Naive thymus-derived CD4-positive, alpha-beta T cell (primary cell): ENCODE measurements around the gene MRPL24. TPM values are rescaled to one million over a fixed set of nuclear protein-coding genes. Genes with fewer than 3 reads are reported as not detected.

Experiments used
- ATAC-seq: fragments of 150-1000 bp; cut with Tn5 transposase; 2 replicates; pipeline ENCODE4 v1.10.0; 2021; ENCODE audit warnings: mild to moderate bottlenecking, moderate library complexity
- CTCF ChIA-PET: fragments of 350-600 bp; sonication (Branson Sonifier 250); formaldehyde crosslinking; loops from one replicate; lab custom pipeline; 2021; ENCODE audit warnings: antibody characterized with exemption; lab: Charles Lee
- POLR2A ChIA-PET: fragments of 350-600 bp; sonication (Branson Sonifier 250); formaldehyde crosslinking; loops from one replicate; lab custom pipeline; 2021; ENCODE audit warnings: antibody characterized with exemption, inconsistent platforms; lab: Charles Lee
- DNase-seq, 9 donors: peaks; one replicate each; pipeline versions ENCODE4 v3.0.0 to v3.0.0-alpha.2; 2020 to 2022; ENCODE audit warnings: mixed read lengths in 1 of 9
- H3K27ac ChIP-seq: one replicate; pipeline ENCODE4 v1.7.0; 2013; ENCODE audit warnings: mild to moderate bottlenecking, low read depth, low read length, moderate library complexity
- H3K27me3 ChIP-seq, 2 donors: one replicate each; pipeline ENCODE4 v1.7.0; 2013; ENCODE audit warnings: low read length in 2 of 2, mild to moderate bottlenecking in 2 of 2, moderate library complexity in 2 of 2; ENCODE audit not compliant: control insufficient read depth in 2 of 2, insufficient read depth in 2 of 2
- H3K36me3 ChIP-seq, 3 experiments: 1 replicate in 2 of 3; 2 replicates in 1 of 3; pipeline ENCODE4 v1.7.0; 2013; ENCODE audit warnings: low read length in 3 of 3, mild to moderate bottlenecking in 3 of 3, moderate library complexity in 1 of 3; ENCODE audit not compliant: insufficient read depth in 3 of 3, control insufficient read depth in 2 of 3
- H3K4me1 ChIP-seq, 2 donors: one replicate each; pipeline ENCODE4 v1.7.0; 2013; ENCODE audit warnings: low read length in 2 of 2, mild to moderate bottlenecking in 2 of 2, moderate library complexity in 1 of 2; ENCODE audit not compliant: control insufficient read depth in 2 of 2, insufficient read depth in 2 of 2
- H3K4me3 ChIP-seq: 2 replicates; pipeline ENCODE4 v1.7.0; 2013; ENCODE audit warnings: mild to moderate bottlenecking, low read length
- H3K9me3 ChIP-seq, 3 experiments: 1 replicate in 2 of 3; 2 replicates in 1 of 3; pipeline ENCODE4 v1.7.0; 2013; ENCODE audit warnings: low read length in 3 of 3; ENCODE audit not compliant: control insufficient read depth in 2 of 3
- H3K27ac Mint-ChIP-seq, 9 donors: one replicate each; pipeline ENCODE4 v1.8.0; 2020 to 2022; ENCODE audit warnings: mixed read lengths in 9 of 9, mild to moderate bottlenecking in 8 of 9, moderate library complexity in 5 of 9, inconsistent platforms in 2 of 9
- H3K27me3 Mint-ChIP-seq, 5 donors: one replicate each; pipeline ENCODE4 v1.8.0; 2021 to 2022; ENCODE audit warnings: mixed read lengths in 5 of 5, mild to moderate bottlenecking in 1 of 5
- H3K36me3 Mint-ChIP-seq, 5 donors: one replicate each; pipeline ENCODE4 v1.8.0; 2020 to 2022; ENCODE audit warnings: mixed read lengths in 5 of 5, mild to moderate bottlenecking in 3 of 5, inconsistent platforms in 1 of 5
- H3K4me1 Mint-ChIP-seq, 7 donors: one replicate each; pipeline ENCODE4 v1.8.0; 2020 to 2022; ENCODE audit warnings: mixed read lengths in 7 of 7, mild to moderate bottlenecking in 3 of 7, inconsistent platforms in 1 of 7
- H3K4me3 Mint-ChIP-seq, 10 donors: one replicate each; pipeline ENCODE4 v1.8.0; 2020 to 2022; ENCODE audit warnings: mild to moderate bottlenecking in 10 of 10, mixed read lengths in 10 of 10, moderate library complexity in 6 of 10, inconsistent platforms in 2 of 10
- H3K9me3 Mint-ChIP-seq, 11 donors: one replicate each; pipeline ENCODE4 v1.8.0; 2020 to 2022; ENCODE audit warnings: mixed read lengths in 11 of 11, mild to moderate bottlenecking in 4 of 11, inconsistent platforms in 1 of 11, moderate library complexity in 1 of 11
- intact Hi-C, 2 donors: fragments of 100-400 bp; cut with micrococcal nuclease; formaldehyde crosslinking; loops; one replicate each; pipeline ENCODE4 v1.15.1; 2023
- polyA plus RNA-seq, 2 donors: library from polyadenylated mRNA; unstranded; fragments of 300-500 nt; fragmentation: Illumina TruSeq; gene quantifications; one replicate each; pipeline ENCODE4 v1.2.3, GENCODE V29; 2021
- total RNA-seq, 6 experiments: library from RNA in 5 of 6; stranded (reverse) in 5 of 6; gene quantifications; 1 replicate in 5 of 6; 2 replicates in 1 of 6; pipeline ENCODE4 v1.2.3 and lab custom pipeline; 2021 to 2026

MRPL24 gene
- total and polyA plus RNA-seq, 7 experiments from 2014 or later, result 19.1 to 98.0 (median 49.2) TPM

DNA sequence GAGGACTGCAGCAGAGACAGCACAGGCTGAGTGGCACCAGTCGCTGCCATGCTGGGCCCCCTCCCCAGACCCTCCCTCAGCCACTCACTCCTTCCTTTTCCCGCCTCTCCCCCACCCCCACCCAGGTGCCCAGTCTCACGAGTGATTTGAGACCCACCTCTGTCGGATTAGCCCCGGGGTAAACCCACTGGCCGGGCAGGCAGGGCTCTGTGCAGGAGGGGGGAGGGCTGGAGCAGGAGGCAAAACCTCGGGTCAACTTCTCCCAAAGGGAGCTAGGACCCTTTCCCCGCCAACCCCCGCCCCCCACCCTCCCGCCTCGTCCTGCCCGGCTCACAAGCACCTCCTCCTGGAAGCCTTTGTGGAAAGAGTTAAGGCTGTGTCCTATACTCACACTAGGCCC lies 3.5 kb upstream of the MRPL24 start:
- Mint-ChIP-seq H3K4me3 (no peak overlapping the region), H3K9me3 (peaks cover 0 to 1% (median 0%) of the 10 kb centered on the region in 11 donors), H3K27ac (peak overlapping the region in 5 of 9 donors; percentile 18 to 89 (median 51)), H3K36me3 (peaks cover 4 to 33% (median 18%) of the 10 kb centered on the region in 5 donors), H3K4me1 (peaks cover 47 to 72% (median 63%) of the 10 kb centered on the region in 7 donors), H3K27me3 (no peaks in the 10 kb centered on the region)
- H3K27me3 ChIP-seq, result no peaks in the 10 kb centered on the region
- ATAC-seq (no peak), DNase-seq (no peak)
- no peak overlapping the region for H3K27ac ChIP-seq
- CTCF ChIA-PET, result no interaction called here
- POLR2A ChIA-PET, result no interaction called here
- no peak overlapping the region for H3K4me3 ChIP-seq
- intact Hi-C loops, result loop anchor here (5.0 to 10.0 kb wide), 2 partner anchors 390 to 552 kb away; partner anchors contain the start of genes ETV3 (in 1 of the 2) and SLC25A44 (in 1 of the 2)
- peaks cover 0 to 34% (median 5%) of the 10 kb centered on the region in 3 experiments for H3K36me3 ChIP-seq
- H3K9me3 ChIP-seq, result no peaks in the 10 kb centered on the region
- H3K4me1 ChIP-seq, result peaks cover 43 to 48% of the 10 kb centered on the region in 2 donors

DNA sequence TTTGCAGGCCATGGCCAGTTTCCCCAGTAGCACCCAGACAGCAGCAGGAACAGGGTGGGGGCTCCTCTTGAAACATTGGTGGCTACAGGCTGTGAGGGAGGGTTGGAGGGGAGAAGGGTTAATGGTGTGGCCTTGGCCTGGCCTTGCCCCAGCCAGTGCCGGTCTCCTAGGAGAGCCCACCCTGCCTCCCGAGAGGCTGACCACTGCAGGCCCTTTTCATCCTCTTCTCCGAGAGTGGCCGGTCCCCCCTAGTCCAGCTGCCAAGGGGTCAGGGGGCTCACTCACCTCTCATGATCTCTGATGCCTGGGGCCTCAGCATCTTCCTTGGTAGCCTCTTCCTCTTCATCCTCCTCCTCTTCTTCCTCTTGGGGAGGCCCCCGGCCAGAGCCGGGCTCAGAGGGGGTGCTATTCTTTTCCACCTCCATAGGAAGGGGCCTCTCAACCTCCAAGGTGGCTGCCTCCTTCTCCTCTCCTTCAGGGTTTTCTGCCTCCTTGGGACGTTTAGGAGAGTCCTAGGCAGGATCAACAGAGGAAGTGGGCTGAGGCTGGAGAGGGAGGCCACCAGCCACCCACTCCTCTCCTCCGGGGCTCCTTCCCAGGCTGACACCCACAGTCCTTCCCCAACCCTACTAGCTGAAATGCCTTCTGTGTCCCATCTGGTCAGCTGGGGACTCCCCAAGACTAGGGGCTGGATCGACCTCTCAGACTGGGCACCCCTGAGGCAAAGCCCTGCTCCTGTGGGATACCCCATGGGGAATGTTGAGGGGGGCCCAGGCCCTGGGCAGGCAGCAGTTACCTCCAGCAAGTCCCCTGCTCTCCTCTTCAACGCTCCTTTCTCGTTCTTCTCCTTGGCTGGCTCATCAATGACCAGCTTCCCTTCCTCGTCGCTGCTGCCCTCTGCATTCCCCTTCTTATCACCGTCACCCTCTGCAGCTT lies 2.7 kb upstream of the MRPL24 start:
- H3K4me3 Mint-ChIP-seq, result no peak overlapping the region
- H3K36me3 Mint-ChIP-seq, result peaks cover 4 to 28% (median 18%) of the 10 kb centered on the region in 5 donors
- peaks cover 45 to 71% (median 61%) of the 10 kb centered on the region in 7 donors for H3K4me1 Mint-ChIP-seq
- H3K27me3 ChIP-seq, result no peaks in the 10 kb centered on the region
- no peak overlapping the region for H3K4me3 ChIP-seq
- H3K27ac Mint-ChIP-seq, result peak overlapping the region in 4 of 9 donors; percentile 42 to 84 (median 72)
- no peaks in the 10 kb centered on the region for H3K27me3 Mint-ChIP-seq
- H3K9me3 Mint-ChIP-seq, result peaks cover 0 to 1% (median 0%) of the 10 kb centered on the region in 11 donors
- DNase-seq, result no peak
- no peaks in the 10 kb centered on the region for H3K9me3 ChIP-seq
- no peak overlapping the region for H3K27ac ChIP-seq
- intact Hi-C loops, result loop anchor here (5.0 to 10.0 kb wide), 2 partner anchors 391 to 551 kb away; partner anchors contain the start of genes ETV3 (in 1 of the 2) and SLC25A44 (in 1 of the 2)
- peaks cover 38 to 41% of the 10 kb centered on the region in 2 donors for H3K4me1 ChIP-seq
- no peak for ATAC-seq
- CTCF ChIA-PET, result no interaction called here
- POLR2A ChIA-PET, result interaction anchor here (3.6 kb wide), 2 partner anchors 8 to 23 kb away, joined by 53 to 64 read pairs; partner anchors contain the start of genes HDGF and PRCC
- peaks cover 0 to 34% (median 5%) of the 10 kb centered on the region in 3 experiments for H3K36me3 ChIP-seq

DNA sequence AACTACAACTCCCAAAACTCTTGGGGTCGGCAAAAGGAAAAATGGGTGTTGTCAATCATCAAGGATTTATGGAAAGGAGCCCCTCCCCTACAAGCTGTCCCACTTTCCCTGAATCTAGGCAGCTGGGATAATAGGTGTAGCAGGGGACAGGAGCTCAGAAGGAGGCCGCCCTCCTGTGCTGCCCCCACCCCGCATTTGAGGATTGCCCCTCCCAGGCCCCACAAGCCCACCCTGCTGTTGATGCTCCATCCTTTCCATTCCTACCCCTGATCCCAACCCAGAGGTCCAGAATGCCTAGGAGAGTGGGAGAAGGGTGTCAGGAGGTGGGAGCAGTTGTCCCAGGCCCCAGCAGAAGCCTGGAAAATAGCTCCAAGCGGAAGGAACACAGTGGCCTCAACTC lies 1.9 kb upstream of the MRPL24 start:
- no peak overlapping the region for H3K27ac ChIP-seq
- H3K4me3 Mint-ChIP-seq, result no peak overlapping the region
- peaks cover 4 to 26% (median 18%) of the 10 kb centered on the region in 5 donors for H3K36me3 Mint-ChIP-seq
- H3K9me3 ChIP-seq, result no peaks in the 10 kb centered on the region
- no peaks in the 10 kb centered on the region for H3K27me3 ChIP-seq
- intact Hi-C loops, result loop anchor here (5.0 to 10.0 kb wide), 2 partner anchors 392 to 550 kb away; partner anchors contain the start of genes ETV3 (in 1 of the 2) and SLC25A44 (in 1 of the 2)
- H3K4me1 Mint-ChIP-seq, result peaks cover 39 to 66% (median 56%) of the 10 kb centered on the region in 7 donors
- H3K4me1 ChIP-seq, result peaks cover 30 to 33% of the 10 kb centered on the region in 2 donors
- H3K27me3 Mint-ChIP-seq, result no peaks in the 10 kb centered on the region
- DNase-seq, result no peak
- peak overlapping the region in 4 of 9 donors; percentile 69 to 99 (median 98) for H3K27ac Mint-ChIP-seq
- H3K9me3 Mint-ChIP-seq, result peaks cover 0 to 1% (median 0%) of the 10 kb centered on the region in 11 donors
- ChIA-PET CTCF (no interaction called here), POLR2A (interaction anchor here (3.6 to 4.6 kb wide), 3 partner anchors 9 to 24 kb away, joined by 53 to 77 read pairs (median 64); partner anchors contain the start of genes HDGF, ISG20L2, METTL25B and PRCC)
- ATAC-seq, result no peak
- peaks cover 0 to 41% (median 10%) of the 10 kb centered on the region in 3 experiments for H3K36me3 ChIP-seq
- H3K4me3 ChIP-seq, result no peak overlapping the region

DNA sequence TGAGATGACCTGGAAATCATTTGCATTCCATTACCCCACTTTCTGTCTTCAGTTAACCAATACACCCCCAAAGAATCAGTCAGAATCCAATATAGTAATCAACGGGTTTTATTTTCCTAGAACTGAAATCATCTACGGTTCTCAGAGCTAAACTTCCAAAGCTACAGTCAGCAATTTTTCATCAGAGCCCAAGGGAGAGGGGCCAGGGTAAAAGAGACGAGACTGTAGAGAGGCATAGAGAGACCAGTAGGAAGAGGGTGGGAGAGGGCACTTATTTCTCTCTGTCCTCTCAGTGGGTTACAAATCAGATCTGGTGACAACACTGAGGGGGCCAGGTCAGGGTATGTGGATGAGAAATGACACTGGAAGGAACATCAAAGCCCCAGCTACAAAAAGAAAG lies 1.1 kb upstream of the MRPL24 start:
- Histone ChIP-seq H3K27me3 (no peaks in the 10 kb centered on the region), H3K27ac (peak overlapping the region; percentile 90), H3K4me1 (peaks cover 24 to 27% of the 10 kb centered on the region in 2 donors), H3K9me3 (no peaks in the 10 kb centered on the region), H3K36me3 (peaks cover 0 to 49% (median 13%) of the 10 kb centered on the region in 3 experiments), H3K4me3 (no peak overlapping the region)
- peaks cover 4 to 30% (median 18%) of the 10 kb centered on the region in 5 donors for H3K36me3 Mint-ChIP-seq
- ChIA-PET CTCF (interaction anchor here (1.9 kb wide), 1 partner anchor 14 kb away, joined by 10 read pairs; the partner anchor contains the start of genes ISG20L2 and METTL25B), POLR2A (interaction anchor here (1.4 to 4.6 kb wide), 6 partner anchors 9 to 36 kb away, joined by 5 to 77 read pairs (median 30); partner anchors contain the start of genes CRABP2, HDGF, ISG20L2 and METTL25B)
- no peak for ATAC-seq
- H3K27ac Mint-ChIP-seq, result peak overlapping the region; percentile 86 to 99 (median 98)
- intact Hi-C loops, result loop anchor here (5.0 to 10.0 kb wide), 2 partner anchors 393 to 550 kb away; partner anchors contain the start of genes ETV3 (in 1 of the 2) and SLC25A44 (in 1 of the 2)
- H3K9me3 Mint-ChIP-seq, result peaks cover 0 to 1% (median 0%) of the 10 kb centered on the region in 11 donors
- H3K4me1 Mint-ChIP-seq, result peaks cover 33 to 59% (median 50%) of the 10 kb centered on the region in 7 donors
- no peaks in the 10 kb centered on the region for H3K27me3 Mint-ChIP-seq
- DNase-seq, result no peak
- H3K4me3 Mint-ChIP-seq, result peak overlapping the region; percentile 52 to 99 (median 96)

DNA sequence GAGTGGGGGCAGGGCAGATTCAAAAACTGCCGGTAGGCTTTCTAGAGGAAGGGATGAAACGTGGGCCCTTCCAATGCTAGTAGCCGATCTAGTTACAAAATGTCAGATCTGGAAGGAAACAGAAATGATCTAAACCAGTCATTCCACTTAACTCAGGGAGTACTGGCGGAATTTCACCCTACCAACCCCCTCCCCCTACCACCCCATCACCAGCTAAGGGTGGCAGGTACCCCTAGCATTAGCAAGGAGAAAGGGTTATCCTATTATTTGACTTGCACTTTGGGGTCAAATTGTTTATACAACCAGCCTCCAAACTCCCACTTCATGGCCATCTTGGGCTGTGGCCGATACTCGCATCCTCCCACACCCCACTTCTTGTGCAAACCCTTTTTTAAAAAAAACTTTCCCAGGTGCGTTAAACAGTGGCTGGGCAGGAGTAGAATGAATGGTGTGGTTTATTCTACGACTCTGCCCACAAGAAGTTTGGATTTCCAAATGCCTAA lies 644 bp upstream of the MRPL24 start:
- H3K36me3 ChIP-seq, result peaks cover 0 to 53% (median 13%) of the 10 kb centered on the region in 3 experiments
- ChIA-PET CTCF (interaction anchor here (0.6 to 1.9 kb wide), 9 partner anchors 11 to 150 kb away, joined by 3 to 10 read pairs (median 3); partner anchors contain the start of genes ISG20L2, METTL25B and PRCC), POLR2A (interaction anchor here (0.6 to 4.6 kb wide), 17 partner anchors 10 to 529 kb away, joined by 3 to 77 read pairs (median 4); partner anchors contain the start of genes CRABP2, GPATCH4, HDGF and ISG20L2)
- H3K27ac ChIP-seq, result peak overlapping the region; percentile 90
- H3K36me3 Mint-ChIP-seq, result peaks cover 4 to 30% (median 18%) of the 10 kb centered on the region in 5 donors
- peaks cover 23 to 24% of the 10 kb centered on the region in 2 donors for H3K4me1 ChIP-seq
- H3K4me3 ChIP-seq, result peak overlapping the region; percentile 51
- H3K27me3 ChIP-seq, result no peaks in the 10 kb centered on the region
- H3K27ac Mint-ChIP-seq, result peak overlapping the region; percentile 86 to 99 (median 98)
- ATAC-seq (no peak), DNase-seq (no peak)
- peaks cover 0 to 1% (median 0%) of the 10 kb centered on the region in 11 donors for H3K9me3 Mint-ChIP-seq
- H3K27me3 Mint-ChIP-seq, result no peaks in the 10 kb centered on the region
- peaks cover 29 to 55% (median 46%) of the 10 kb centered on the region in 7 donors for H3K4me1 Mint-ChIP-seq
- intact Hi-C loops, result loop anchor here (1.0 to 10.0 kb wide), 12 partner anchors 10 to 687 kb away; partner anchors contain the start of genes HDGF (in 2 of the 2), ISG20L2 (in 2 of the 2), METTL25B (in 2 of the 2) and PRCC (in 2 of the 2)
- H3K9me3 ChIP-seq, result no peaks in the 10 kb centered on the region
- peak overlapping the region; percentile 94 to 99 (median 98) for H3K4me3 Mint-ChIP-seq
